GM12878 (cell line): ENCODE results near the gene CBLN3. TPM values are rescaled to one million over a fixed set of nuclear protein-coding genes. Genes with fewer than 3 reads are reported as not detected.

ENCODE experiments used
- ATAC-seq: fragments of 200-7000 bp; cut with Tn5 transposase; 3 replicates; pipeline ENCODE4 v1.9.1; 2020; ENCODE audit warnings: mild to moderate bottlenecking, moderate library complexity
- BruUV-seq: library from RNA; stranded (reverse); fragments of 400-500 nt; replicated peaks from 2 replicates; lab custom pipeline; 2021; lab: Mats Ljungman, UMichigan
- CTCF ChIA-PET: fragments of 300-600 bp; sonication (Branson Sonifier 250); formaldehyde crosslinking; extraction: SDS; loops from one replicate; lab custom pipeline; 2021; ENCODE audit warnings: inconsistent platforms; lab: Yijun Ruan, JAX
- POLR2A ChIA-PET: fragments of 350-600 bp; formaldehyde crosslinking; extraction: SDS; loops from one replicate; lab custom pipeline; 2021; ENCODE audit warnings: inconsistent platforms; lab: Charles Lee
- RAD21 ChIA-PET: fragments of 300-600 bp; sonication (Branson Sonifier 250); formaldehyde crosslinking; loops from one replicate; lab custom pipeline; 2023; ENCODE audit warnings: antibody characterized with exemption; ENCODE audit not compliant: unreplicated experiment; lab: Charles Lee
- SMC1A ChIA-PET: fragments of 300-600 bp; sonication (Branson Sonifier 250); formaldehyde crosslinking; loops from one replicate; lab custom pipeline; 2023; ENCODE audit not compliant: unreplicated experiment, uncharacterized antibody; lab: Charles Lee
- DNase-seq: peaks from one replicate; pipeline ENCODE4 v3.0.0-alpha.2; 2011; ENCODE audit warnings: low read depth, low spot score
- FAIRE-seq: peaks from 3 replicates; lab custom pipeline; 2011; peaks lifted over from hg19 to GRCh38; lab: Jason Lieb, UNC
- H2AFZ ChIP-seq: 2 replicates; pipeline ENCODE4 v1.6.0; 2011; ENCODE audit warnings: low read depth, low read length, control low read depth; ENCODE audit not compliant: control insufficient read depth
- H3K27ac ChIP-seq: 2 replicates; pipeline ENCODE4 v1.5.1; 2011; ENCODE audit warnings: control low read depth; ENCODE audit not compliant: control insufficient read depth, insufficient read depth
- H3K27me3 ChIP-seq, 2 experiments: replicated peaks in 1 of 2; 2 replicates each; pipeline versions ENCODE4 v1.6.0 to v1.6.1; 2011; ENCODE audit warnings: low read length in 1 of 2; ENCODE audit not compliant: control insufficient read depth in 2 of 2, insufficient read depth in 2 of 2
- H3K36me3 ChIP-seq, 2 experiments: 2 replicates each; pipeline ENCODE4 v1.5.1; 2011; ENCODE audit warnings: low read length in 1 of 2; ENCODE audit not compliant: control insufficient read depth in 2 of 2, insufficient read depth in 2 of 2
- H3K4me1 ChIP-seq: 2 replicates; pipeline ENCODE4 v1.6.1; 2011; ENCODE audit warnings: mild to moderate bottlenecking, low read length, moderate library complexity, mixed read lengths; ENCODE audit not compliant: control insufficient read depth, insufficient read depth
- H3K4me2 ChIP-seq: 2 replicates; pipeline ENCODE4 v1.6.0; 2011; ENCODE audit warnings: control low read depth; ENCODE audit not compliant: control insufficient read depth, insufficient read depth
- H3K4me3 ChIP-seq: fragments of 200-600 bp; sonication (generic); 2 replicates; pipeline ENCODE4 v1.5.1; 2016
- H3K79me2 ChIP-seq: 2 replicates; pipeline ENCODE4 v1.6.0; 2011; ENCODE audit warnings: low read length; ENCODE audit not compliant: control insufficient read depth, insufficient read depth
- H3K9ac ChIP-seq: 2 replicates; pipeline ENCODE4 v1.8.0; 2011; ENCODE audit warnings: low read length, control low read depth, mixed read lengths; ENCODE audit not compliant: control insufficient read depth, insufficient read depth
- H3K9me3 ChIP-seq: replicated peaks from 3 replicates; pipeline ENCODE4 v1.5.1; 2011; ENCODE audit warnings: mild to moderate bottlenecking, low read length; ENCODE audit not compliant: control insufficient read depth, insufficient read depth
- H4K20me1 ChIP-seq: 2 replicates; pipeline ENCODE4 v1.6.0; 2011; ENCODE audit not compliant: control insufficient read depth, insufficient read depth
- BMI1 ChIP-seq: fragments of 450-650 bp; IDR thresholded peaks from 2 replicates; pipeline ENCODE4 v1.6.1; 2016; ENCODE audit warnings: mild to moderate bottlenecking, moderate library complexity, borderline replicate concordance
- CHD2 ChIP-seq: IDR thresholded peaks from 2 replicates; pipeline ENCODE4 v1.6.1; 2011; ENCODE audit warnings: low read depth, low read length, improper control_type of control experiment, borderline replicate concordance
- ESRRA ChIP-seq: IDR thresholded peaks from 2 replicates; pipeline ENCODE4 v1.6.1; 2012; ENCODE audit warnings: mild to moderate bottlenecking, low read length, improper control_type of control experiment
- EZH2 ChIP-seq: IDR thresholded peaks from 2 replicates; pipeline ENCODE4 v1.6.1; 2012; ENCODE audit warnings: low read depth, mild to moderate bottlenecking, control low read depth, inconsistent platforms, low read length, borderline replicate concordance; ENCODE audit not compliant: control insufficient read depth
- PML ChIP-seq: IDR thresholded peaks from 2 replicates; pipeline ENCODE4 v1.6.1; 2012; ENCODE audit warnings: low read length, inconsistent platforms
- SMARCA5 ChIP-seq: fragments of 450-650 bp; IDR thresholded peaks from 2 replicates; pipeline ENCODE4 v1.6.1; 2017; ENCODE audit warnings: mild to moderate bottlenecking
- STAT3 ChIP-seq: IDR thresholded peaks from 2 replicates; pipeline ENCODE4 v1.6.1; 2011; ENCODE audit warnings: low read depth, low read length, improper control_type of control experiment
- TAF1 ChIP-seq: IDR thresholded peaks from 2 replicates; pipeline ENCODE4 v1.6.1; 2011; ENCODE audit warnings: mild to moderate bottlenecking, low read depth, low read length, borderline replicate concordance
- YBX1 ChIP-seq: fragments of 450-650 bp; IDR thresholded peaks from 2 replicates; pipeline ENCODE4 v1.6.1; 2016; ENCODE audit warnings: antibody characterized with exemption
- WGBS: methylation state at CpG from one replicate; pipeline ENCODE4 v1.1.6; 2016; ENCODE audit warnings: low lambda C conversion rate; ENCODE audit not compliant: insufficient replicate concordance, insufficient coverage; ENCODE audit errors: missing lambda C conversion rate; 5-methylcytosine and 5-hydroxymethylcytosine counted together
- in situ Hi-C: fragments of 300-500 bp; cut with MboI; formaldehyde crosslinking; loops from 9 replicates; pipeline ENCODE4 v1.14.3; 2018; ENCODE audit warnings: mixed read lengths
- intact Hi-C: fragments of 100-400 bp; cut with micrococcal nuclease; formaldehyde crosslinking; loops from one replicate; pipeline ENCODE4 v1.14.2; 2022; ENCODE audit not compliant: unreplicated experiment
- polyA plus RNA-seq, 11 experiments: library from polyadenylated mRNA; depleted of rRNA in 4 of 11; unstranded in 6 of 11; stranded (reverse) in 5 of 11; fragments of >200 nt; fragmentation: Nextera tagmentation in 4 of 11; fragmentation: Illumina TruSeq in 1 of 11; extraction: Ambion mirVana in 4 of 11; extraction: Trizol in 1 of 11; gene quantifications; 1 replicate in 1 of 11; 2 replicates in 10 of 11; pipeline versions ENCODE4 v1.2.1 to v1.2.3, GENCODE V29; 2011 to 2016; ENCODE audit warnings: inconsistent platforms in 2 of 11, missing spikeins in 2 of 11, low read depth in 1 of 11
- total RNA-seq, 4 experiments: library from RNA; depleted of rRNA in 3 of 4; stranded (reverse); fragments of >200 nt in 3 of 4; fragmentation: Illumina TruSeq in 1 of 4; extraction: Trizol in 1 of 4; gene quantifications; 2 replicates each; pipeline versions ENCODE4 v1.2.1 to v1.2.3, GENCODE V29; 2013 to 2021
- TF ChIP-seq, protein P1 (sequence below): IDR thresholded peaks from 2 replicates; pipeline ENCODE4 v1.6.1; 2012; ENCODE audit warnings: low read depth, low read length, improper control_type of control experiment
- TF ChIP-seq, protein P2 (sequence below): IDR thresholded peaks from 2 replicates; pipeline ENCODE4 v1.6.1; 2012; ENCODE audit warnings: mild to moderate bottlenecking, low read depth, low read length

The CBLN3 gene
- total and polyA plus RNA-seq, 10 of the 15 experiments (the other 5 are each of a cell fraction or from before 2014, with no cell fraction given) = 0.16 to 4.9 (median 1.3) TPM

DNA sequence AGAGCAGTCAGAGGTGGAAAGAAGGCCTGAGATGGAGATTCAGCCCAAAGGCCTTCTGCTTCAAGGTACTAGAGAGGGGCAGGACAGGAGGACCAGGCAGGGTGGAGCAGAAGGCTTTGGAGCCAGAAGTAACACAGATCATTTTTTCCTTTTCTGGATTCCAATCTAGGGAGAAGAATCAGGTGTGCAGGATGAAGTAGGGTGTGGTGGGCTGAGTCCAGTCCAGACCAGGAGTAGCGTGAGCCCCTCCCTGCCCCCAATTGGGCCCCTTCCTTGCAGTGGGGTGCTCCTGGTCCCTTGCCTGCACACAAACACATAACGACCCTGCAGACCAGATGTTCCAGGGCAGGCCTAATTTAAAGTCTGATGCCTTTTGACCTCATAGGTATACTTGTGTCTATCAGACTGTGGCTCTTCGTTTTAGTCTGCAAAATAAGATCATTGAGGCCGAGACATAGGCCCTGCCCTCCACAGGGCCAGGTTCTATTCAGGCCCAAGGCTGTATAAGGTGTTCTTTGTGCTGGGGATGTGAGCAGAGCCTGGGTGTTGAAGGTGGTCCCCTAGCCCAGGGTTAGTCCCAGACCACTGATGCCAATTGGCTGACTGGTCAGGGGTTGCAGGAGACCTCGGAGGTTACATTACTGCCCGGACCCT is 31.7 kb downstream of the CBLN3 start:
- in situ Hi-C loops = no loop called here
- H4K20me1 ChIP-seq = no peaks in the 10 kb centered on the region
- intact Hi-C loops = no loop called here
- WGBS = 55% methylated on average over 6 of the region's 6 CpGs
- no peaks in the 10 kb centered on the region for H3K4me1 ChIP-seq
- peaks cover 4 to 8% of the 10 kb centered on the region in 2 experiments for H3K27me3 ChIP-seq
- no TSS peak for BruUV-seq
- no peak for ATAC-seq
- ChIA-PET POLR2A (no interaction called here), CTCF (interaction anchor here (0.8 to 2.5 kb wide), 3 partner anchors 14 to 64 kb away, joined by 3 to 10 read pairs (median 4); no protein-coding TSS in a partner anchor), SMC1A (interaction anchor here (1.8 kb wide), 1 partner anchor 32 kb away, joined by 7 read pairs; no protein-coding TSS in a partner anchor), RAD21 (no interaction called here)
- H3K4me3 ChIP-seq = no peak overlapping the region
- FAIRE-seq = no peak
- no peak for TF ChIP-seq EZH2
- TF ChIP-seq, protein P1, sequence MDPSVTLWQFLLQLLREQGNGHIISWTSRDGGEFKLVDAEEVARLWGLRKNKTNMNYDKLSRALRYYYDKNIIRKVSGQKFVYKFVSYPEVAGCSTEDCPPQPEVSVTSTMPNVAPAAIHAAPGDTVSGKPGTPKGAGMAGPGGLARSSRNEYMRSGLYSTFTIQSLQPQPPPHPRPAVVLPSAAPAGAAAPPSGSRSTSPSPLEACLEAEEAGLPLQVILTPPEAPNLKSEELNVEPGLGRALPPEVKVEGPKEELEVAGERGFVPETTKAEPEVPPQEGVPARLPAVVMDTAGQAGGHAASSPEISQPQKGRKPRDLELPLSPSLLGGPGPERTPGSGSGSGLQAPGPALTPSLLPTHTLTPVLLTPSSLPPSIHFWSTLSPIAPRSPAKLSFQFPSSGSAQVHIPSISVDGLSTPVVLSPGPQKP = no peak
- TF ChIP-seq, protein P2, sequence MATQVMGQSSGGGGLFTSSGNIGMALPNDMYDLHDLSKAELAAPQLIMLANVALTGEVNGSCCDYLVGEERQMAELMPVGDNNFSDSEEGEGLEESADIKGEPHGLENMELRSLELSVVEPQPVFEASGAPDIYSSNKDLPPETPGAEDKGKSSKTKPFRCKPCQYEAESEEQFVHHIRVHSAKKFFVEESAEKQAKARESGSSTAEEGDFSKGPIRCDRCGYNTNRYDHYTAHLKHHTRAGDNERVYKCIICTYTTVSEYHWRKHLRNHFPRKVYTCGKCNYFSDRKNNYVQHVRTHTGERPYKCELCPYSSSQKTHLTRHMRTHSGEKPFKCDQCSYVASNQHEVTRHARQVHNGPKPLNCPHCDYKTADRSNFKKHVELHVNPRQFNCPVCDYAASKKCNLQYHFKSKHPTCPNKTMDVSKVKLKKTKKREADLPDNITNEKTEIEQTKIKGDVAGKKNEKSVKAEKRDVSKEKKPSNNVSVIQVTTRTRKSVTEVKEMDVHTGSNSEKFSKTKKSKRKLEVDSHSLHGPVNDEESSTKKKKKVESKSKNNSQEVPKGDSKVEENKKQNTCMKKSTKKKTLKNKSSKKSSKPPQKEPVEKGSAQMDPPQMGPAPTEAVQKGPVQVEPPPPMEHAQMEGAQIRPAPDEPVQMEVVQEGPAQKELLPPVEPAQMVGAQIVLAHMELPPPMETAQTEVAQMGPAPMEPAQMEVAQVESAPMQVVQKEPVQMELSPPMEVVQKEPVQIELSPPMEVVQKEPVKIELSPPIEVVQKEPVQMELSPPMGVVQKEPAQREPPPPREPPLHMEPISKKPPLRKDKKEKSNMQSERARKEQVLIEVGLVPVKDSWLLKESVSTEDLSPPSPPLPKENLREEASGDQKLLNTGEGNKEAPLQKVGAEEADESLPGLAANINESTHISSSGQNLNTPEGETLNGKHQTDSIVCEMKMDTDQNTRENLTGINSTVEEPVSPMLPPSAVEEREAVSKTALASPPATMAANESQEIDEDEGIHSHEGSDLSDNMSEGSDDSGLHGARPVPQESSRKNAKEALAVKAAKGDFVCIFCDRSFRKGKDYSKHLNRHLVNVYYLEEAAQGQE = no peak
- no peak for TF ChIP-seq SMARCA5
- TF ChIP-seq ESRRA = no peak
- TF ChIP-seq CHD2 = no peak
- no peak for TF ChIP-seq BMI1
- no peak for TF ChIP-seq STAT3
- no peak for TF ChIP-seq TAF1
- no peak for TF ChIP-seq PML
- TF ChIP-seq YBX1 = no peak
- H3K27ac ChIP-seq = no peak overlapping the region
- H3K9ac ChIP-seq = no peak overlapping the region
- no peaks in the 10 kb centered on the region for H3K9me3 ChIP-seq
- no peak for DNase-seq
- no peaks in the 10 kb centered on the region for H3K36me3 ChIP-seq
- H2AFZ ChIP-seq = no peak overlapping the region
- H3K4me2 ChIP-seq = no peak overlapping the region
- no peaks in the 10 kb centered on the region for H3K79me2 ChIP-seq
